Nephron progenitor cell (in vitro differentiated cells): ENCODE measurements around the gene WDR76.
A peak's percentile ranks its signal among the peaks of the same experiment; 100 is the strongest.

Experiments used
- DNase-seq: peaks from one replicate; pipeline ENCODE4 v3.0.0; 2021
- H3K27ac Mint-ChIP-seq: 2 replicates; pipeline ENCODE4 v1.8.0; 2021; ENCODE audit warnings: mild to moderate bottlenecking, moderate library complexity, mixed read lengths
- H3K27me3 Mint-ChIP-seq: 2 replicates; pipeline ENCODE4 v1.8.0; 2021; ENCODE audit warnings: mild to moderate bottlenecking, low read depth, mixed read lengths; ENCODE audit not compliant: poor library complexity
- H3K36me3 Mint-ChIP-seq: 2 replicates; pipeline ENCODE4 v1.8.0; 2021; ENCODE audit warnings: low read depth, mixed read lengths
- H3K4me1 Mint-ChIP-seq: 2 replicates; pipeline ENCODE4 v1.8.0; 2021; ENCODE audit warnings: mixed read lengths
- H3K4me3 Mint-ChIP-seq: 2 replicates; pipeline ENCODE4 v1.8.0; 2021; ENCODE audit warnings: mild to moderate bottlenecking, moderate library complexity, mixed read lengths
- H3K9me3 Mint-ChIP-seq: 2 replicates; pipeline ENCODE4 v1.8.0; 2021; ENCODE audit warnings: mild to moderate bottlenecking, moderate library complexity, mixed read lengths
- TF ChIP-seq, protein P1 (sequence below): fragments of 200-600 bp; sonication (generic); IDR thresholded peaks from 2 replicates; pipeline ENCODE4 v1.5.0; 2021; ENCODE audit warnings: antibody characterized with exemption

WDR76 gene

DNA sequence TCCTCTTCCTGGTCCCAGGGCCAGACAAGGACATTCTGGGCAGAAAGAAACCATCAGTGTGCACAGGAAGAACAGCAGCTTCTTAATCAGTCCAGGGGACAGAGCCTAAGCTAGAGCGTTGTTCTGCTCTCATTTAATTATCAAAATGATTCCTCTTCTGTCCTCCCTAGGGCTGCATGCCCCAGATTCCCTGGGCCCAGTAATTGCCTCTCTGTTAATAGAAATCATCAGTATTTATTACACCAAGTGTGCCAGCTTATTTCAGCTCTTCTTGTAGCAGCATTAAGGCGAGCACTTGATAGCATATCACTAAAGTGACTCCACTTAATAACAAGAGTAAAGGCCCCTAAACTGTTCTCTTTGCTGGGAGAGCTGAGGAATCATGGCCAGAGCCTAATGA lies 72.1 kb downstream of the WDR76 start:
- H3K27ac Mint-ChIP-seq, result no peak overlapping the region
- H3K36me3 Mint-ChIP-seq, result no peaks in the 10 kb centered on the region
- H3K4me1 Mint-ChIP-seq, result peaks cover 35% of the 10 kb centered on the region
- no peaks in the 10 kb centered on the region for H3K9me3 Mint-ChIP-seq
- no peak for DNase-seq
- no peak overlapping the region for H3K4me3 Mint-ChIP-seq
- TF ChIP-seq, protein P1, sequence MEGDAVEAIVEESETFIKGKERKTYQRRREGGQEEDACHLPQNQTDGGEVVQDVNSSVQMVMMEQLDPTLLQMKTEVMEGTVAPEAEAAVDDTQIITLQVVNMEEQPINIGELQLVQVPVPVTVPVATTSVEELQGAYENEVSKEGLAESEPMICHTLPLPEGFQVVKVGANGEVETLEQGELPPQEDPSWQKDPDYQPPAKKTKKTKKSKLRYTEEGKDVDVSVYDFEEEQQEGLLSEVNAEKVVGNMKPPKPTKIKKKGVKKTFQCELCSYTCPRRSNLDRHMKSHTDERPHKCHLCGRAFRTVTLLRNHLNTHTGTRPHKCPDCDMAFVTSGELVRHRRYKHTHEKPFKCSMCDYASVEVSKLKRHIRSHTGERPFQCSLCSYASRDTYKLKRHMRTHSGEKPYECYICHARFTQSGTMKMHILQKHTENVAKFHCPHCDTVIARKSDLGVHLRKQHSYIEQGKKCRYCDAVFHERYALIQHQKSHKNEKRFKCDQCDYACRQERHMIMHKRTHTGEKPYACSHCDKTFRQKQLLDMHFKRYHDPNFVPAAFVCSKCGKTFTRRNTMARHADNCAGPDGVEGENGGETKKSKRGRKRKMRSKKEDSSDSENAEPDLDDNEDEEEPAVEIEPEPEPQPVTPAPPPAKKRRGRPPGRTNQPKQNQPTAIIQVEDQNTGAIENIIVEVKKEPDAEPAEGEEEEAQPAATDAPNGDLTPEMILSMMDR, result no peak
- no peaks in the 10 kb centered on the region for H3K27me3 Mint-ChIP-seq

DNA sequence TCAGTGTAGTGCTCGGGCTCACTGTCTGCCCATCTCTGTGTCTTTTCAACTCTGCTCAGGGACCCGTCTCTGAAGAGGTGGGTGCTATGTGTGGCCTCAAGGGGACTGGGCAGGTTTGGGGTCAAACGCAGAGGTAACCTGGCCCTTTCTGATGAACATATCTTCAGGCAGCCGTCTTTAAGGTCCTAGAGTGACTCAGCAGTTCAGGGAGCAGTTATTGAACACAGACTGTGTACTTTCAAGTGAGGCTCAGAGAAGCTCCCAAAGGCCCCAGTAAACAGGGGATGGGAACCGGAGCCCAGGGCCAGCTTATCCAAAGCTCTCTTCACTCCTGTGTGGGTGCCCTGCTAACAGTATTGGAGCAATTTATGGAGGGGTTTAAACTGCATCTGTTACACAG lies 73.1 kb downstream of the WDR76 start:
- H3K4me1 Mint-ChIP-seq, result peaks cover 31% of the 10 kb centered on the region
- no peaks in the 10 kb centered on the region for H3K27me3 Mint-ChIP-seq
- H3K27ac Mint-ChIP-seq, result no peak overlapping the region
- DNase-seq, result no peak
- no peaks in the 10 kb centered on the region for H3K9me3 Mint-ChIP-seq
- no peak overlapping the region for H3K4me3 Mint-ChIP-seq
- TF ChIP-seq, protein P1, result no peak
- no peaks in the 10 kb centered on the region for H3K36me3 Mint-ChIP-seq

DNA sequence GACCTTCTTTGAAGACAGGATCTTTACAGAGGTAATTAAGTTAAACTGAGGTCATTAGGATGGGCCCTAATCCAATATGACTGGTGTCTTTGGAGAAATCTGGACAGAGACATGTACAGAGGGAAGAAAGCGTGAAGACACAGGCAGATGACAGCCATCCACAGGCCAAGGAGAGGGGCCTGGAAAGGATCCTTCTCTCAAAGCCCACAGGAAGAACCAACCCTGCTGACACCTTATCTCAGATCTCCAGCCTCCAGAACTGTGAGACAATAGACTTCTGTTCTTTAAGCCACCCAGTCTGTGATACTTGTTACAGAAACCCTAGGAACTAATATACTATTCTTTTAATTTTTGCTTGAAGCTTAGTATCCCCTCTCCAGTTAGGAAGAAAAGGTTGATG lies 74.2 kb downstream of the WDR76 start:
- Mint-ChIP-seq H3K36me3 (no peaks in the 10 kb centered on the region), H3K4me1 (peaks cover 22% of the 10 kb centered on the region), H3K27me3 (no peaks in the 10 kb centered on the region), H3K9me3 (no peaks in the 10 kb centered on the region), H3K27ac (no peak overlapping the region), H3K4me3 (no peak overlapping the region)
- no peak for DNase-seq
- TF ChIP-seq, protein P1, result no peak

DNA sequence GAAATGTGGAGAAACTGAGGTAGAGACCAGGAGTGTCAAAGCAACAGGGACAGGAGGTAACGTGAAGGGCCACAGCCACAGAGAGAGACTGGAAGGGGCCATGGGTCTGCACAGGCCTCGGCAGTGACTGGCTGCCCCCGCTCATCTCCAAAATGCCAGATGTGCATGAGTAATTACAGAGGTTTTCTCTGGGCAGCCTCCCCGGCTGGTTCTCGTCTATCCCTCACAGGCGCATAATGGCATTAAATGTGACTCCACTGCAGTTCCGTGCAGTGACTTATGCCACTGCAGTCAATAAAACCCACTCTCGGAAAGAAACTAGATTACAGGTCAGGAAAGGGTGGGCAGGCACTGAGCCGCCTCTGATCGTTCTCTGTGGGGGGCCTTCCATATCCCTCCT lies 74.7 kb downstream of the WDR76 start:
- no peak overlapping the region for H3K4me3 Mint-ChIP-seq
- no peaks in the 10 kb centered on the region for H3K9me3 Mint-ChIP-seq
- H3K27ac Mint-ChIP-seq, result peak overlapping the region; percentile 30
- peaks cover 24% of the 10 kb centered on the region for H3K4me1 Mint-ChIP-seq
- TF ChIP-seq, protein P1, result no peak
- no peaks in the 10 kb centered on the region for H3K27me3 Mint-ChIP-seq
- H3K36me3 Mint-ChIP-seq, result no peaks in the 10 kb centered on the region
- peak; percentile 12 for DNase-seq

DNA sequence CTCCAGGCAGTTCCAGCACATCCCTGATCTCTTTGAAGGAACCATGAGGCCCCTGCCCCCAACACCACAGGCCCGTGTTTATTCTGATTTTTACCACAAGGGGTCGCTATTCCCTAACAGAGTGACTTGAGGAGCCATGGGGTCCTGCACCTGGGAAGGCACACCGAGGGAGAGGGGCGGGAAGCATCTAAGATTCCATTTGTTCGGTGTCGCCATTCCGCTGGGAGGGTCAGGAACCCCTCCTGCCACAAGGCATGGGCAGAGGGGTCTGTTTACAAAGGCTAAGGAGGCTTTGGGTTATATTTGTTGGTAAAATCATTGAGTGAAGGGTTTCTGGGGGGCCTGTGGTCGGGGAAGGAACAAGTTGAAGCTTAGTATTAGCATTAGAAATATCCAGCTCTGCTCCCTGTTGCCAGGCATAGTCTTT lies 77.1 kb downstream of the WDR76 start:
- DNase-seq, result peak; percentile 78
- H3K4me3 Mint-ChIP-seq, result peak overlapping the region; percentile 12
- no peaks in the 10 kb centered on the region for H3K9me3 Mint-ChIP-seq
- TF ChIP-seq, protein P1, result peak; percentile 86
- no peaks in the 10 kb centered on the region for H3K36me3 Mint-ChIP-seq
- no peaks in the 10 kb centered on the region for H3K27me3 Mint-ChIP-seq
- no peak overlapping the region for H3K27ac Mint-ChIP-seq
- H3K4me1 Mint-ChIP-seq, result peaks cover 24% of the 10 kb centered on the region

DNA sequence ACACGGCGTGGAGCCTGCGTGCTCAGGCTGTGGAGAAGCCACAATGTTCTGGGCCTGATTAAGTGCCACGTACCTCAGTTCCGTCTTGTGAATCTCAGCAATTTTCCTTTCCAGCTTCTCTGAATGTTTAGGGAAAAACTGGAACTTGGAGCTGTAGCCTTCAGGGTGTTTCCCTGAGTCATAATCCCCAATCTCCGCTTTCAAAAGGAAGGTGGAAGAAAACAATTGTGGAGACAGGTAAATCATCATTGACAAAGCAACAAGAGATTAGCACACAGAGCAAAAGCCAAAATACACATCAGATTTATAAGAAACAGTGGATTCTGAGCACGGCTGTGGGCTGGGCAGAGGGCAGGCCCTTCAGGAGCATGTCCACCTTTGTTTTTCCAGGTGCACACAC lies 79.0 kb downstream of the WDR76 start:
- DNase-seq, result no peak
- Mint-ChIP-seq H3K27me3 (no peaks in the 10 kb centered on the region), H3K36me3 (no peaks in the 10 kb centered on the region), H3K27ac (peak overlapping the region; percentile 6), H3K4me1 (peaks cover 24% of the 10 kb centered on the region), H3K9me3 (no peaks in the 10 kb centered on the region), H3K4me3 (no peak overlapping the region)
- TF ChIP-seq, protein P1, result no peak
